ENCODE data around the gene ARFGAP1. TPM values are rescaled to one million over a fixed set of nuclear protein-coding genes. Genes with fewer than 3 reads are reported as not detected.
A peak's percentile ranks its signal among the peaks of the same experiment; 100 is the strongest.
"Not testable (repeated sequence)": the region's sequence is repeated elsewhere in the genome, so short reads cannot be mapped to it uniquely, and the experiment has no call there.

The ARFGAP1 gene
- total RNA-seq, 1 donor, result 85.5 TPM

GRCh38 chr20:63332488-63333240, 60.1 kb downstream of the ARFGAP1 start:
- H3K4me3 ChIP-seq (ENCODE audit: low read depth, low read length), result no peak overlapping the region
- TF ChIP-seq CTCF (IDR thresholded peaks at IDR 0.05; ENCODE audit: insufficient read depth, low read depth, low read length), result no peak
- DNase-seq (ENCODE audit: low read depth), result no peak

DNA sequence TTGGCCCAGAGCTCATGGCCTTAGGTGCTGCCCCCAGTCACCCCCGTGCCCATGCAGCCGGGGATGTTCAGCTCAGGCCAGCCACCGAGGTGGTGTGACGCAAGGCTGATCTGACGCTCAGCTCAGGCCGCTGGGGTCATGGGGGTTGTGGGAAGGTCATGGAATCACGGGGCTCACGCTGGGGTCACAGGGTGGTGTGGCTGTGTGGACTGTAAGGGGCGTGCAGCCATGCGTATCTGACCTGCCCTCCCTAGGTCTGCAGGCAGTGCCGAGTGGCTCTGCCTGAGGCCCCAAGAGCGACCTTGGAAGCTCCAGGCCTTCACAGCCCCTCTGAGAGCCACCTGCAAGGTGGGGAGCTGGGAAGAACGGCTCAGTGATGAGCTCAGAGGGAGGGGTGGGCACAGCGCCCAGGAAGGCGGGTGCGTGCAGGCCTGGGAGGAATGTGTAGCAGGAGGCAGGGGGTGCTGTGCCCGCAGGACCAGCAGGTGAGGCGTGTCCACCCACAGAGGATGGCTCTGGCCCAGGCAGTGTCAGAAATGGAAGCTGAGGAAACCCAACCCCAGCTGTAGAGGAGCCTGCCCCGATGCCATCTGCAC, 60.7 kb downstream of the ARFGAP1 start:
- no peak for TF ChIP-seq CTCF (IDR thresholded peaks at IDR 0.05; ENCODE audit: insufficient read depth, low read depth, low read length)
- no peak for DNase-seq (ENCODE audit: low read depth)
- no peak overlapping the region for H3K4me3 ChIP-seq (ENCODE audit: low read depth, low read length)

- DNase-seq (ENCODE audit: low read depth), result no peak
- no peak overlapping the region for H3K4me3 ChIP-seq (ENCODE audit: low read depth, low read length)
- no peak for TF ChIP-seq CTCF (IDR thresholded peaks at IDR 0.05; ENCODE audit: insufficient read depth, low read depth, low read length)
Observed at GRCh38 chr20:63334356-63334755, 61.7 kb downstream of the ARFGAP1 start.

- not testable (repeated sequence) for DNase-seq (ENCODE audit: low read depth); H3K4me3 ChIP-seq (ENCODE audit: low read depth, low read length)
Observed at GRCh38 chr20:63335060-63335459, 62.4 kb downstream of the ARFGAP1 start.

DNA sequence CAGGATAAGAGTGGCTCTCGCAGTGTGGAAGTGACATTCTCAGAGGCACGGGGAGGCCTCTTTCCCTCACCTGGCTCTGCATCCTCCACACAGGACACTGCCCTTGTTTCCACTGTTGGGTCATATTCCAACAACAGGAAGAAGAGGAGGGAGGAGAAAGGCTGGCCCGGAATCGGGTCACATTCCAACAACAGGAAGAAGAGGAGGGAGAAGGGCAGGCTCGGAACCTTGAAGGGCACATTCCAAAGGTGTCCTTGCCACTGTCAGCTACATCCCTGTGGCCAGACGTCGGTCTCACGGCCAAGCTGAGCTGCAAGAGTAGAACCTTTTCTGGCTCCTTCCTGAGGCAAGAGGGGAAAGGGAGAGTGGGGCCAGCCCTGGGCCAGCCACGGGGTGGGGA, 63.1 kb downstream of the ARFGAP1 start:
- no peak overlapping the region for H3K4me3 ChIP-seq (ENCODE audit: low read depth, low read length)
- DNase-seq (ENCODE audit: low read depth), result no peak
- no peak for TF ChIP-seq CTCF (IDR thresholded peaks at IDR 0.05; ENCODE audit: insufficient read depth, low read depth, low read length)

DNA sequence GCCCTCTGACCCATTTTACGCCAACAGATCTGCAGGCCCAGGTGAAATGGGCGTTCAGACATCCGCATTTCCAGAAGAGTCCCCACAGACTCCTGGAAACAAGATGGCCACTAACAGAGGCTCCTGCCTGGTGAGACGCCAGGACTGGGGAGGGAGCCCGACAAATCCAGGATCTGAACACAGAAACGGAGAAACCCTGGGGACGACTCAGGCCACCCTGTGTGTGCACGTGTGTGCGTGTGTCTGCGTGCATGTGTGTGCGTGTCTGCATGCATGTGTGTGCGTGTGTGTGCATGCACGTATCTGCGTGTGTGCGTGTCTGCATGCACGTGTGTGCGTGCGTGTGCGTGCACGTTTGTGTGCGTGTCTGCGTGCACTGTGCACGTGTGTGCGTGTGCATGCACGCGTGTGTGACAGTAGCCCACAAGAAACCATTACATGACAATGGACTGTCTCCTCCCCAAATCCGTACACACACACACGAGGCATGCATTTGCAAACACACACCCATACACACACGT, 63.7 kb downstream of the ARFGAP1 start:
- TF ChIP-seq CTCF (IDR thresholded peaks at IDR 0.05; ENCODE audit: insufficient read depth, low read depth, low read length), result no peak
- no peak for DNase-seq (ENCODE audit: low read depth)
- H3K4me3 ChIP-seq (ENCODE audit: low read depth, low read length), result no peak overlapping the region

DNA sequence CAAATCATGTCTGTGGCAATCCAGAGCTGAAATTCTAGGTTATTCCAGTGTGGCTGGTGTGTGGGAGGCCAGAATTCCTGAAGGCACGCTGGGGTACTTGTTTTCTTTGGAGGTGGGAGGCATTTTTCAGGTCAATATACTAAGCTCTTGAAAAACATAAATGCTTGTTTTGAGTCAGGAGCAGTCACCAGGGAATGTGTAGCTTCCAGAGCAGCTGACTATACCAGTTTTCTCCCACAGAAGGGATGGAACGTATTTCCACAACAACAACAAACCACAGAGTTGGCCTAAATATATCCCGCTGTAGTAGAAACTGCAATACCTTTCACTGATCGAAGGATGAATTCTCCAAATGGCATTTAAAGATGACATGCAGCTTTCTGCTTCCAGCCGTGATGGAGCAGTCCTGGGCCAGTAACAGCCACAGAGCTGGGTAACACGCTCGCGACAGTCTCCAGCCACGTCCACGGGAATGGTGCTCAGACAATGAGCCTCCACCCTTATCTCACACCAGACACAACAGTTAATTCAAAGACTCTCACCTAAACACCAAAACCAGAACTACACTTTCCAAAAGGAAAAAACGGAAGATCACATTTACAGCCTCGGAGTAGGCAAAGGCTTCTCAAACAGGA, 65.3 kb downstream of the ARFGAP1 start:
- no peak overlapping the region for H3K4me3 ChIP-seq (ENCODE audit: low read depth, low read length)
- TF ChIP-seq CTCF (IDR thresholded peaks at IDR 0.05; ENCODE audit: insufficient read depth, low read depth, low read length), result no peak
- peak; percentile 45 for DNase-seq (ENCODE audit: low read depth)
